A549 (cell line): ENCODE data around the gene HINT3. TPM values are rescaled to one million over a fixed set of nuclear protein-coding genes. Genes with fewer than 3 reads are reported as not detected.

Experiments
- ATAC-seq, 2 experiments: fragments of 200-7000 bp in 1 of 2; fragments of >200 bp in 1 of 2; cut with Nextera tagmentation in 1 of 2; cut with Tn5 transposase in 1 of 2; 3 replicates each; pipeline versions ENCODE4 v1.8.0 to v1.9.1; 2018 to 2020; ENCODE audit warnings: mild to moderate bottlenecking in 1 of 2, moderate library complexity in 1 of 2
- CTCF ChIA-PET: fragments of 300-600 bp; sonication (Branson Sonifier 250); formaldehyde crosslinking; extraction: SDS; loops from one replicate; lab custom pipeline; 2021; ENCODE audit warnings: antibody characterized with exemption, inconsistent platforms; lab: Yijun Ruan, JAX
- POLR2A ChIA-PET: fragments of 350-600 bp; formaldehyde crosslinking; extraction: SDS; loops from one replicate; lab custom pipeline; 2021; ENCODE audit warnings: antibody characterized with exemption, inconsistent platforms; lab: Yijun Ruan, JAX
- DNase-seq, 2 experiments: peaks; one replicate each; pipeline versions ENCODE4 v3.0.0 to v3.0.0-alpha.2; 2011 to 2016; ENCODE audit warnings: low read depth in 1 of 2, low spot score in 1 of 2
- FAIRE-seq: peaks from 2 replicates; lab custom pipeline; 2011; peaks lifted over from hg19 to GRCh38; lab: Jason Lieb, UNC
- H3K27ac ChIP-seq, 2 experiments: fragments of >200 bp; sonication (Bioruptor Twin); formaldehyde crosslinking; 3 replicates each; pipeline ENCODE4 v1.5.1; 2016 to 2017
- H3K4me1 ChIP-seq: fragments of >200 bp; sonication (Bioruptor Twin); formaldehyde crosslinking; 3 replicates; pipeline ENCODE4 v1.6.1; 2016
- H3K4me2 ChIP-seq: fragments of >200 bp; sonication (Bioruptor Twin); formaldehyde crosslinking; 3 replicates; pipeline ENCODE4 v1.6.1; 2016
- H3K4me3 ChIP-seq: fragments of >200 bp; sonication (Bioruptor Twin); formaldehyde crosslinking; 3 replicates; pipeline ENCODE4 v1.5.1; 2016
- H3K9me3 ChIP-seq: fragments of >200 bp; sonication (Bioruptor Twin); formaldehyde crosslinking; 3 replicates; pipeline ENCODE4 v1.6.1; 2016
- CEBPB ChIP-seq, 2 experiments: fragments of >200 bp in 1 of 2; sonication (Bioruptor Twin) in 1 of 2; formaldehyde crosslinking in 1 of 2; IDR thresholded peaks; 2 replicates each; pipeline ENCODE4 v1.6.1; 2012 to 2016
- CHD4 ChIP-seq: fragments of 200-600 bp; sonication (generic); IDR thresholded peaks from 2 replicates; pipeline ENCODE4 v1.6.1; 2016; ENCODE audit warnings: antibody characterized with exemption, mild to moderate bottlenecking, borderline replicate concordance
- EHMT2 ChIP-seq: fragments of 200-600 bp; sonication (generic); IDR thresholded peaks from 2 replicates; pipeline ENCODE4 v1.6.1; 2016; ENCODE audit warnings: antibody characterized with exemption, low read depth, mild to moderate bottlenecking, moderate library complexity
- EP300 ChIP-seq, 2 experiments: fragments of >200 bp; sonication (Bioruptor Twin); formaldehyde crosslinking; IDR thresholded peaks; 2 replicates in 1 of 2; 3 replicates in 1 of 2; pipeline ENCODE4 v1.6.1; 2016 to 2017
- ESRRA ChIP-seq: fragments of 150-350 bp; IDR thresholded peaks from 2 replicates; pipeline ENCODE4 v1.6.1; 2014; ENCODE audit warnings: mild to moderate bottlenecking, low read length, borderline replicate concordance
- FOSL2 ChIP-seq, 2 experiments: fragments of 450-650 bp in 1 of 2; fragments of >200 bp in 1 of 2; sonication (Bioruptor Twin) in 1 of 2; formaldehyde crosslinking; IDR thresholded peaks; 2 replicates each; pipeline versions ENCODE4 v1.5.0 to v1.6.1; 2016 to 2020; ENCODE audit warnings: mild to moderate bottlenecking in 1 of 2, moderate library complexity in 1 of 2
- FOXS1 ChIP-seq: fragments of 250-450 bp; sonication (Bioruptor Pico); IDR thresholded peaks from 2 replicates; pipeline ENCODE4 v1.5.0; 2020; ENCODE audit warnings: mild to moderate bottlenecking, moderate library complexity
- GATA3 ChIP-seq: IDR thresholded peaks from 2 replicates; pipeline ENCODE4 v1.6.1; 2012; ENCODE audit warnings: borderline replicate concordance
- HOXB13 ChIP-seq: fragments of 250-450 bp; sonication (Bioruptor Pico); IDR thresholded peaks from 2 replicates; pipeline ENCODE4 v1.5.0; 2020; ENCODE audit warnings: low read depth, mild to moderate bottlenecking, moderate library complexity
- HOXB5 ChIP-seq: fragments of 250-450 bp; sonication (Bioruptor Pico); IDR thresholded peaks from 2 replicates; pipeline ENCODE4 v1.5.0; 2020; ENCODE audit warnings: mild to moderate bottlenecking, moderate library complexity
- JUN ChIP-seq, 2 experiments: fragments of >200 bp; sonication (Bioruptor Twin); formaldehyde crosslinking; IDR thresholded peaks; 2 replicates in 1 of 2; 3 replicates in 1 of 2; pipeline ENCODE4 v1.6.1; 2016 to 2017
- JUNB ChIP-seq: fragments of >200 bp; sonication (Bioruptor Twin); formaldehyde crosslinking; IDR thresholded peaks from 2 replicates; pipeline ENCODE4 v1.6.1; 2016
- MAFK ChIP-seq: fragments of 450-650 bp; IDR thresholded peaks from 2 replicates; pipeline ENCODE4 v1.6.1; 2014; ENCODE audit not compliant: partially characterized antibody
- MYC ChIP-seq: IDR thresholded peaks from 2 replicates; pipeline ENCODE4 v1.6.1; 2012; ENCODE audit warnings: mild to moderate bottlenecking, inconsistent platforms, low read length, improper control_type of control experiment, borderline replicate concordance
- NFE2L2 ChIP-seq: fragments of 150-350 bp; conservative IDR thresholded peaks from 2 replicates; pipeline ENCODE4 v1.6.1; 2014; ENCODE audit warnings: low read length
- NR3C1 ChIP-seq: fragments of >200 bp; sonication (Bioruptor Twin); formaldehyde crosslinking; IDR thresholded peaks from 3 replicates; pipeline ENCODE4 v1.6.1; 2017
- RFX5 ChIP-seq: fragments of 450-650 bp; IDR thresholded peaks from 2 replicates; pipeline ENCODE4 v1.7.1; 2014; ENCODE audit warnings: antibody characterized with exemption, mild to moderate bottlenecking, moderate library complexity
- RNF2 ChIP-seq: fragments of 200-600 bp; sonication (generic); IDR thresholded peaks from 2 replicates; pipeline ENCODE4 v1.6.1; 2016; ENCODE audit warnings: low read depth, mild to moderate bottlenecking, antibody characterized with exemption, moderate library complexity, borderline replicate concordance
- SMC3 ChIP-seq: fragments of >200 bp; sonication (Bioruptor Twin); formaldehyde crosslinking; IDR thresholded peaks from 3 replicates; pipeline ENCODE4 v1.6.1; 2018; ENCODE audit warnings: inconsistent platforms
- ZFP36 ChIP-seq: fragments of 450-650 bp; IDR thresholded peaks from 2 replicates; pipeline ENCODE4 v1.6.1; 2014; ENCODE audit warnings: borderline replicate concordance; ENCODE audit not compliant: partially characterized antibody
- ZSCAN20 ChIP-seq: fragments of 250-450 bp; sonication (Bioruptor Pico); IDR thresholded peaks from 2 replicates; pipeline ENCODE4 v1.8.0; 2022; ENCODE audit warnings: mild to moderate bottlenecking, moderate library complexity
- WGBS: methylation state at CpG from one replicate; pipeline ENCODE4 v1.1.6; 2017; ENCODE audit errors: missing lambda C conversion rate; 5-methylcytosine and 5-hydroxymethylcytosine counted together
- polyA plus RNA-seq, 4 experiments: library from polyadenylated mRNA; depleted of rRNA in 3 of 4; stranded (reverse); fragments of >200 nt; fragmentation: RNase III in 1 of 4; extraction: RNeasy Plus Mini Kit Qiagen cat#74134 plus additional on column Dnase treatment in 1 of 4; gene quantifications; 2 replicates in 3 of 4; 3 replicates in 1 of 4; pipeline ENCODE4 v1.2.3, GENCODE V29; 2011 to 2017
- TF ChIP-seq, protein P1 (sequence below): fragments of 250-450 bp; sonication (Bioruptor Pico); IDR thresholded peaks from 2 replicates; pipeline ENCODE4 v1.5.0; 2020; ENCODE audit warnings: low read depth, mild to moderate bottlenecking, moderate library complexity
- TF ChIP-seq, protein P2 (sequence below): IDR thresholded peaks from 2 replicates; pipeline ENCODE4 v1.6.1; 2012; ENCODE audit warnings: low read depth, borderline replicate concordance
- TF ChIP-seq, protein P3 (sequence below): fragments of >200 bp; sonication (Bioruptor Twin); formaldehyde crosslinking; IDR thresholded peaks from 3 replicates; pipeline ENCODE4 v1.5.1; 2016

HINT3 gene
- polyA plus RNA-seq, 2 of the 4 experiments (the other 2 are of a cell fraction) = 4.7 to 13.0 TPM

DNA sequence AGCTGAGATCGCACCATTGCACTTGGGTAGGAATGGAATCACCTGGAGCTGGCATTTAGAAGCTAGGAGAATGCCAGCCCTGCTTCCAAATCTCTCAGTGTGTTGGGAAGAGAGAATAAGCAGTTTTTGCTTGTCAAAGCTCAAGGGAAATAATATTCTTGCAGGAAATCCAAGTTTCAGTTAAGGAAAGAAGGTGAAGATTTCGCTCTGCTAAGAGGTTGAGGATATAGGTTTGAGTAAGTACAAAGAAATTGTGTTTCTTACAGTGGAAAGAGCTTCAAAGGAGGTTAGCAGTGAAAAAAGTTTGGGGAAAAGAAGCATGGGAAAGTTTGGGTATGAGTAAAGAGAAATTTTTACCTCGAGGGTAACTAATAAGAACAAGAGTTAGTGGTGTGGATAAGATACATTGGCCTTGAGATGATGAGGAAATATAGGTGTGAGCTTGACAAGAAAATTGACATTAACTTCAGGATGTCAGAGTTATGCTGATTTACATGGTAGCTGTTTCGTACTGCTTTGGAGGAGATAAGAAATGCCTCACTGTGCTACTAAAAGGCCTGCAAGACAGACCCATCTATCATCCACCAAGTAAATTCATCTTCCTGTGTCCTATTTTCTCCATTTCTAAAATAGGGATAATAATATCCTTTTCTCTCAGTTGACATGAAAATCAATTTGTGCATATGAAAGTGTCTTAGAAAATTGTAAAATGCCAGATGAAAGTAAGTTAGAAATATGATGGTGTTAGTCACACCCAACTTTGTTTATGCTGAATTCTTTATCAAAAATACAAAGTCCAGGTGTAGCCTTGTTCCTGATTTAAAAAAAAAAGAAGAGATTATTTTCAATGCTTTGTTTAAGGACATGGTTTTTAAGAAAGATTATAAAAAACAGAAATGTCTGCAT lies 12.8 kb upstream of the HINT3 start:
- 58% methylated on average over 4 of the region's 4 CpGs for WGBS
- ATAC-seq = no peak
- DNase-seq = no peak
- Histone ChIP-seq H3K4me3 (no peak overlapping the region), H3K9me3 (no peaks in the 10 kb centered on the region), H3K27ac (peak overlapping the region; percentile 93 to 98)
- ChIA-PET POLR2A (no interaction called here), CTCF (interaction anchor here (1.3 to 5.8 kb wide), 5 partner anchors 9 to 38 kb away, joined by 3 to 43 read pairs (median 5); partner anchors contain the start of gene HINT3)
- TF ChIP-seq EHMT2 (no peak), HOXB13 (CRISPR knock-in tag) (peak; percentile 61; the same call in 1 of the 2 replicates), FOXS1 (CRISPR knock-in tag) (no peak), SMC3 (no peak), RNF2 (no peak), ZFP36 (no peak), ZSCAN20 (CRISPR knock-in tag) (peak; percentile 68), MAFK (no peak)
- TF ChIP-seq, protein P1, sequence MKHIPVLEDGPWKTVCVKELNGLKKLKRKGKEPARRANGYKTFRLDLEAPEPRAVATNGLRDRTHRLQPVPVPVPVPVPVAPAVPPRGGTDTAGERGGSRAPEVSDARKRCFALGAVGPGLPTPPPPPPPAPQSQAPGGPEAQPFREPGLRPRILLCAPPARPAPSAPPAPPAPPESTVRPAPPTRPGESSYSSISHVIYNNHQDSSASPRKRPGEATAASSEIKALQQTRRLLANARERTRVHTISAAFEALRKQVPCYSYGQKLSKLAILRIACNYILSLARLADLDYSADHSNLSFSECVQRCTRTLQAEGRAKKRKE (CRISPR knock-in tag) = no peak
- TF ChIP-seq, all 56 proteins: peak for 2
- no peak for FAIRE-seq
- Histone ChIP-seq H3K4me1 (peaks cover 96% of the 10 kb centered on the region), H3K4me2 (peak overlapping the region; percentile 68)

DNA sequence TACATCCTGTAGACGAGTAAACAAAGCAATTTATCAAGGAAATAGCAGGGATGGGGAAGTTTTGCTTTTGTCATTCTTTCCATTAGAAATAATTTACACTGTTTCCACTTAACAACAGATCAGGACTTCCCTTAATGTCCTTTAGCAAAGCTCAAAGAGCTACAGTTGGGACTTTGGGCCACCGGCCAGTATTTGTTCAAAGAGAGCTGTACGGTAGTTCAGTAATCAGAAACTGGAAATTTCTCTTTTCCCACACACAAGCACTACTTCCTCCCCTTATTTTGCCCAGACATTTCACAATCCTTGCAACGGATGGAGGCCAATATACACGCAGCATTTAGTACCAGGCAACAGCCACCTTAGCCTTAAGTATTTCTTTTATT lies 12.1 kb upstream of the HINT3 start:
- DNase-seq = peak in 1 of 2 experiments; percentile 89
- Histone ChIP-seq H3K27ac (peak overlapping the region; percentile 93 to 98), H3K9me3 (no peaks in the 10 kb centered on the region), H3K4me2 (peak overlapping the region; percentile 68), H3K4me3 (no peak overlapping the region), H3K4me1 (peaks cover 96% of the 10 kb centered on the region)
- no peak for TF ChIP-seq MYC
- peak; percentile 84 to 96; a peak in 3 of 4 replicates for TF ChIP-seq CEBPB (IDR thresholded peaks at IDR 0.05)
- TF ChIP-seq NR3C1 = no peak
- TF ChIP-seq EP300 (IDR thresholded peaks at IDR 0.05) = peak; percentile 71 to 84; a peak in 3 of 5 replicates
- TF ChIP-seq NFE2L2 = no peak
- TF ChIP-seq HOXB13 (CRISPR knock-in tag) = no peak
- TF ChIP-seq, protein P2, sequence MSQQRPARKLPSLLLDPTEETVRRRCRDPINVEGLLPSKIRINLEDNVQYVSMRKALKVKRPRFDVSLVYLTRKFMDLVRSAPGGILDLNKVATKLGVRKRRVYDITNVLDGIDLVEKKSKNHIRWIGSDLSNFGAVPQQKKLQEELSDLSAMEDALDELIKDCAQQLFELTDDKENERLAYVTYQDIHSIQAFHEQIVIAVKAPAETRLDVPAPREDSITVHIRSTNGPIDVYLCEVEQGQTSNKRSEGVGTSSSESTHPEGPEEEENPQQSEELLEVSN = peak; percentile 31; the same call in 1 of the 2 replicates
- no peak for TF ChIP-seq CHD4
- TF ChIP-seq, protein P3, sequence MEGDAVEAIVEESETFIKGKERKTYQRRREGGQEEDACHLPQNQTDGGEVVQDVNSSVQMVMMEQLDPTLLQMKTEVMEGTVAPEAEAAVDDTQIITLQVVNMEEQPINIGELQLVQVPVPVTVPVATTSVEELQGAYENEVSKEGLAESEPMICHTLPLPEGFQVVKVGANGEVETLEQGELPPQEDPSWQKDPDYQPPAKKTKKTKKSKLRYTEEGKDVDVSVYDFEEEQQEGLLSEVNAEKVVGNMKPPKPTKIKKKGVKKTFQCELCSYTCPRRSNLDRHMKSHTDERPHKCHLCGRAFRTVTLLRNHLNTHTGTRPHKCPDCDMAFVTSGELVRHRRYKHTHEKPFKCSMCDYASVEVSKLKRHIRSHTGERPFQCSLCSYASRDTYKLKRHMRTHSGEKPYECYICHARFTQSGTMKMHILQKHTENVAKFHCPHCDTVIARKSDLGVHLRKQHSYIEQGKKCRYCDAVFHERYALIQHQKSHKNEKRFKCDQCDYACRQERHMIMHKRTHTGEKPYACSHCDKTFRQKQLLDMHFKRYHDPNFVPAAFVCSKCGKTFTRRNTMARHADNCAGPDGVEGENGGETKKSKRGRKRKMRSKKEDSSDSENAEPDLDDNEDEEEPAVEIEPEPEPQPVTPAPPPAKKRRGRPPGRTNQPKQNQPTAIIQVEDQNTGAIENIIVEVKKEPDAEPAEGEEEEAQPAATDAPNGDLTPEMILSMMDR = no peak
- peak; percentile 77 for TF ChIP-seq GATA3
- TF ChIP-seq ESRRA = no peak
- peak; percentile 57 to 69; a peak in 4 of 5 replicates for TF ChIP-seq JUN (IDR thresholded peaks at IDR 0.05)
- no peak for TF ChIP-seq RFX5
- TF ChIP-seq HOXB5 = peak; percentile 44; the same call in 1 of the 2 replicates
- no peak for TF ChIP-seq FOSL2 (IDR thresholded peaks at IDR 0.05)
- TF ChIP-seq FOSL2 (CRISPR knock-in tag; IDR thresholded peaks at IDR 0.05) = peak; percentile 40; the same call in 1 of the 2 replicates
- TF ChIP-seq JUNB = peak; percentile 57
- 0% methylated on average over 5 of the region's 5 CpGs for WGBS
- CTCF ChIA-PET = interaction anchor here (1.3 to 5.8 kb wide), 3 partner anchors 8 to 11 kb away, joined by 3 to 43 read pairs (median 13); partner anchors contain the start of gene HINT3
- POLR2A ChIA-PET = no interaction called here
- ATAC-seq = peak; percentile 37 to 40; a peak in 3 of 6 replicates
- no peak for FAIRE-seq
